ENCODE data around the gene DDTL. TPM values are rescaled to one million over a fixed set of nuclear protein-coding genes. Genes with fewer than 3 reads are reported as not detected.
"Not testable (repeated sequence)": the region's sequence is repeated elsewhere in the genome, so short reads cannot be mapped to it uniquely, and the experiment has no call there.

DDTL gene
- polyA plus RNA-seq, 1 donor from 2014 or later, result 1.7 TPM

DNA sequence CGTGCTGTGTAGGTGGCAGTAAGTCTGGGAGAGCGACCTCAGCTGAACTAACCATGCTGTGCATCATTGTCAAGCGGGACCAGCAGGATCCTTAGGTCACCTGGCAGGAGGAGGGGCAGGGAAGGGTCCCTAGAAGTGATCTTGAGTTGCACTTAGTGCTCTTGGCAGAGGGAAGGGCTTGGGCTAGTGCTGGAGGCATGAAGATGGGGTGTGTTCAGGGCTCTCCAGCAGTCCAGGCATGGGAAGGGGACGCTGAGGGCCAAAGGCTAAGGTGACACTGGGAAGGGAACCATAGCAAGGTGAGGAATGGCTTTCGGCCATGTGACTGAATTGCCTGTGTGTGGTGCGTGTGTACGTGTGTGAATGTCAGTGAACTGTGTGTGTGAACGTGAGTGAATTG lies 19.4 kb downstream of the DDTL start:
- H3K4me1 Mint-ChIP-seq, H3K27ac Mint-ChIP-seq, H3K27me3 Mint-ChIP-seq, H3K36me3 Mint-ChIP-seq, H3K9me3 Mint-ChIP-seq, H3K4me3 Mint-ChIP-seq: not testable (repeated sequence)

DNA sequence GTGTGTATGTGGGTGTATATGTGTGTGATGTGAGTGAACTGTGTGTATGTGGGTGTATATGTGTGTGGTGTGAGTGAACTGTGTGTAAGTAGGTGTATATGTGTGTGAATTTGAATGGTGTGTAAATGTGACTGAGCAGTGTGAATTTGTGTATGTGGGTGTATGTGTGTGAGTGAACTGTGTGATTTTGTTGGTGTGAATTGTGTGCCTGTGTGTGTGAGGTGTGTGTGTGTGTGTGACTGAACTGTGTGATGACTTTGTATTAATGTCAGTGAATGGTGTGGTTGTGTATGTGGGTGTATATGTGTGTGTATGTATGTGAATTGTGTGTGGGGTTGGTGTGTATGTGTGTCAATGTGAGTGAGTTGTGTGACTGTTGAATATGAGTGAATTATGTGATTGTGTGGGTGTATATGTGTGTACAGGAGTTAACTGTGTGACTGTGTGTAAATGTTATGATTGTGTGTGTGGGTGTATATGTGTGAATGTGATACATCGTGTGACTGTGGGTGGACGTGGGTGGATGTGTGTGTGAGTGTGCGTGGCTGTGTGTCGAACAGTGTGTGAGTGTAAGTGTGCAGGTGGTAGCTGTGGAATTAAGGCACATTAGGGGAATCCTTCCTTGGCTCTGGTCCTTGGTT lies 20.0 kb downstream of the DDTL start:
- not testable (repeated sequence) for H3K4me3 Mint-ChIP-seq, H3K27me3 Mint-ChIP-seq, H3K9me3 Mint-ChIP-seq, H3K4me1 Mint-ChIP-seq, H3K27ac Mint-ChIP-seq, H3K36me3 Mint-ChIP-seq

DNA sequence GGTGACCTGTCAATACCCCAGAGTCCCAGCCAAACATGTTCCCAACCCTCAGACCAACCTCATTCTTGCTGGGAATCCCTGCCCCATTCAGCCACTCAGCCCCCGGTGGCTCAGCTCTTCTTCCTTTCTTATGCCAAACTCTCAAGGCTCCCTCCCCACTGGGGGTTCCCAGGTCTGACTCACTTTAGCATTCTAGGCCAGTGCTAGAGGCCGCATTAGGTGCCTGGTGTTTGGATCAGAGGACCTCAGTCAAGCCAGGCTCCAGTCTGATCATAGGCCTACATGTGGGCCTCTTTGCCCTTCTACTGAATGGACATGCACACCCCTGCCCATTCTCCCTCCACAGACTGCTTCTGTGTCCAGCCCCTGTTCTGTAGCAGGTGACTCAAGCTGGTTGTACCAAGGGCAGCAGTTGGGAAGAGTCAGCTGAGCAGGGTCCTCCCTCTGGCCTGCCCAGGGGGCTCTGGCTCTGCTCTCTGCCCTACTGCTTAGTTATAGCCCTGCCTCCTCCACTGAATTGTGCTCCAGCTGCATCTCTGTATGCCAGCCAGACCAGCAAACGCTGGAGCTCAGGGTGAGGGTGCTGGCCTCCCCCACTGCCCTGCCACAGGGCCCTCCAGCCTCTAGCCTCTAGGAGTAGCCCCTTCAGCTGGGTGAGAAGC lies 23.0 kb downstream of the DDTL start:
- not testable (repeated sequence) for H3K36me3 Mint-ChIP-seq, H3K27ac Mint-ChIP-seq, H3K9me3 Mint-ChIP-seq, H3K27me3 Mint-ChIP-seq, H3K4me3 Mint-ChIP-seq, H3K4me1 Mint-ChIP-seq

DNA sequence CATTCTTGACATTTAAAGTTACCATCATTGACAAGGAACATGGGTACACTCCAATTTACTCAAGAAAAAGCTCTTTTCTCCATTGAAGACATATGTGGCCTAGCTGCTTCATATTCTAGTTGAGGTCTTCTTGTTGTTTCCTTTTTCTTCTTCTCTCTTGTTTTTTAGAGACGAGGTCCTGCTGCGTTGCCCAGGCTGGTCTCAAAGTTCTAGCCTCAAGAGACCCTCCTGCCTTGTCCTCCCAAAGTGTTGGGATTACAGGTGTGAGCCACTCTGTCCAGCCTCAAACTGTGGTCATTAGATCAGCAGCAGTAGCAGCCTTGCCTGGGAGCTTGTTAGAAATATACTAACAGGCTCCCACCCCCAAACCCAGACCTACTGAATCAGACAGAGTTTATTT lies 26.4 kb downstream of the DDTL start:
- not testable (repeated sequence) for H3K9me3 Mint-ChIP-seq, H3K27me3 Mint-ChIP-seq, H3K4me3 Mint-ChIP-seq, H3K4me1 Mint-ChIP-seq, H3K27ac Mint-ChIP-seq, H3K36me3 Mint-ChIP-seq

DNA sequence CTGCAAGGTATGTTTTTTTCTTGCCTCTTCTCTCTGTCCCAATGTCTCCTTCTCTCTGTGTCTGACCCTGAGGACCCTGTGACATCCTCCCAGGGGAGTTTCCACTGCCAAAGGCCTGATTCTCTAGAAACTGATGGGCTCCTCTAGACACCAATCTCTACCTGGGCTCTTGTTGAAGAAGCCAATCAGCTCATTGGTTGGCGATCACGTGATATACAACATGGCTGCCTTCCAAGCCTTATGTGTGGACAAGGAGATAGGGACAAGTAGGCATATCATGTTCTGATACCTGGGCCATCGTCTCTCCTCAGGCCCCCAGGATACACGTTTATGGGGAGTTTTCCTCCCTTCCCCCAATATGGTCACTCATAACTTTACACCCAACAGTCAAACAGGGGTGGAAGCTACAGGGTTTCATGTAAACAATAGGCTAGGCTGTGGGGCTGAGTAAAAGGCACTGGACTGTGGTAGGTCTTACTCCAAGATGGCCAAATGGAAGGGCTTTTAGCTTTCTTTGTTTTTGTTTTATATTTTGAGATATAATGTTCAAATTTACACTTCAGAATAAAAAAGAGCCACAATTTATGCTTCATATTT lies 27.0 kb downstream of the DDTL start:
- H3K9me3 Mint-ChIP-seq, H3K27me3 Mint-ChIP-seq, H3K27ac Mint-ChIP-seq, H3K4me1 Mint-ChIP-seq, H3K36me3 Mint-ChIP-seq, H3K4me3 Mint-ChIP-seq: not testable (repeated sequence)

DNA sequence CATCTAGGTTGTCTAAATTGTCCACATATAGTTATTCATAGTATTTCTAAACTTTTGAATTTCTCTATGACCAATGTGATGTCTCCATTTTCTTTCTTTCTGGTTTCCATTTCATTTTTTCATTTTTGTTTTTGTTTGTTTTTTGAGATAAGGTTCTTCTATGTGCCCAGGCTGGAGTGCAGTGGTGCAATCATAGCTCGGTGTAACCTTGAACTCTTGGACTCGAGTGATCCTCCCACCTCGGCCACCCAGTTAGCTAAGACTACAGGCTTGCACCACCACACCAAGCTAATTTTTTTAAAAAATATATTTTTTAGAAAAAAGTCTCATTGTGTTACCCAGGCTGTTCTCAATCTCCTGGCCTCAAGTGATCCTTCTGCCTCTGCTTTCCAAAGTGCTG lies 30.4 kb downstream of the DDTL start:
- H3K27ac Mint-ChIP-seq, result no peak overlapping the region
- H3K27me3 Mint-ChIP-seq, result no peaks in the 10 kb centered on the region
- peaks cover 3% of the 10 kb centered on the region for H3K36me3 Mint-ChIP-seq
- H3K4me1 Mint-ChIP-seq, result no peaks in the 10 kb centered on the region
- H3K9me3 Mint-ChIP-seq, result no peaks in the 10 kb centered on the region
- no peak overlapping the region for H3K4me3 Mint-ChIP-seq

DNA sequence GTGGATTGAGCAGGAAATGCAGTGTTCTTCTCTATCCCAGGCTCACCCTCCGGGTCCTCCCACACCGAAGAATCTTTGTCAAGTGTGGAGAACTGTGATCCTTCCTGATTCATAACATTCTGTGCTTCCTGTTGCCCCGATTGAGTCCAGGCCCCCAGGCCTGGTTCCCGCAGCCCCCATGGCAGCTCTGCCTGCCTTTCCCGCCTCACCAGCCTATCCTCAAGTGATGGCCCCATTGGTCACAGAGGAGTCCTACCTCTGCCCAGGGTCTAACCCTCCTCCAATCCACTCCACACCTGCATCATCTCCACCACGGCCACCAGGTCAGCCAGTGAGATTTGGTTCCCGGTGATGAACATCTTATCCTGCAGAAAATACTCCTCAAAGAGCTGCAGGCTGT lies 33.1 kb downstream of the DDTL start:
- H3K4me1 Mint-ChIP-seq, H3K4me3 Mint-ChIP-seq, H3K9me3 Mint-ChIP-seq, H3K36me3 Mint-ChIP-seq, H3K27me3 Mint-ChIP-seq, H3K27ac Mint-ChIP-seq: not testable (repeated sequence)

DNA sequence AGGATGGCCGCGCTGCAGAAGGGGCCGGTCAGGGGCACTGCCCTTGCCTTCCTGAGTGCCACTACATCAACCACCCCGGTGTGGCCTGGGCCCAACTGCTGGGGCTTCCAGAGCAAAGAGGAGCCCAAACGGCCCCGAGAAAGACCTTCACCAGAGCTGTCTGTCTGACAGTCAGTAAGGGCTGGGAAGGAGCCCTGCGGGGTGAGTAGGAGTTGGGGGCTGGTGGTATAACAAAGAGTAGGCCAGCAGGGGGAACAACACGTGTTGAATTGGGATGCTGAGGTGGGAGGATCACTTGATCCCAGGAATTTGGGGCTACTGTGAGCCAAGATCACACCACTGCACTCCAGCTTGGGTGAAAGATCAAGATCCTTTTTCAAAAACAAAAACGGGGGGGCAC lies 34.6 kb downstream of the DDTL start:
- Mint-ChIP-seq H3K4me1 (no peaks in the 10 kb centered on the region), H3K36me3 (peaks cover 3% of the 10 kb centered on the region), H3K9me3 (no peaks in the 10 kb centered on the region), H3K27me3 (no peaks in the 10 kb centered on the region), H3K27ac (no peak overlapping the region), H3K4me3 (no peak overlapping the region)

DNA sequence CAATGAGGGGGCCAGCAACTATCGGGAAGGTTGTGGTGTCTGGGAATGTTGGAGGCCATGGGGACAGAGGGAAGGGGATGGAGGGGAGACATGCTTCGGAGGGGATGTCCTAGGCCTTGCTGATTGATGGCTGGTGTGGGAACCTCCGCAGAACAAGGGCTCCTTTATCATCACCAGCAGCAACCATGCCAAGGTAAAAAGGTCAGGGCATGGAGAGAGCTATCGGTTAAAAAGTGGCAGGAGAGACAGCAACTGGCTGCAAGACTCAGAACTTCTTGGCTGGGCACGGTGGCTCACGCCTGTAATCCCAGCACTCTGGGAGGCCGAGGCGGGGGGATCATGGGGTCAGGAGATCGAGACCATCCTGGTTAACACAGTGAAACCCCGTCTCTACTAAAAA lies 35.6 kb downstream of the DDTL start:
- H3K36me3 Mint-ChIP-seq, result peaks cover 3% of the 10 kb centered on the region
- H3K9me3 Mint-ChIP-seq, result no peaks in the 10 kb centered on the region
- no peak overlapping the region for H3K27ac Mint-ChIP-seq
- no peaks in the 10 kb centered on the region for H3K27me3 Mint-ChIP-seq
- H3K4me1 Mint-ChIP-seq, result no peaks in the 10 kb centered on the region
- no peak overlapping the region for H3K4me3 Mint-ChIP-seq

DNA sequence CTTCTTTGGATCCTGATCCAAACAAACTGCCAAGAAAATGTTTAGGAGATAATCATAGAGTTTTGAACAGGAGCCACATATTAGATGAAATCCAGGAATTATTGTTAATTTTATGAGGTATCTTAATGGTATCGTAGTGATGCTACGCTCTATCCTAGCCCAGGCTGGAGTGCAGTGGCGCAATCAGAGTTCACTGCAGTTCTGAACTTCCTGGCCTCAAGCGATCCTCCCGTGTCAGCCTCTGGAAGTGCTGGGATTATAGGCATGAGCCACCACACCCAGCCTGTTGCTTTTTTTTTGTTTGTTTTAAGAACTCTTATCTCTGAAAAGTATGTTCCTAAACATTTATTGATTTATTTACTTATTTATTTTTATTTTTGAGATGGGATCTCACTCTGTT lies 36.2 kb downstream of the DDTL start:
- H3K4me1 Mint-ChIP-seq, result no peaks in the 10 kb centered on the region
- H3K36me3 Mint-ChIP-seq, result peaks cover 3% of the 10 kb centered on the region
- H3K9me3 Mint-ChIP-seq, result no peaks in the 10 kb centered on the region
- H3K27me3 Mint-ChIP-seq, result no peaks in the 10 kb centered on the region
- no peak overlapping the region for H3K4me3 Mint-ChIP-seq
- no peak overlapping the region for H3K27ac Mint-ChIP-seq

DNA sequence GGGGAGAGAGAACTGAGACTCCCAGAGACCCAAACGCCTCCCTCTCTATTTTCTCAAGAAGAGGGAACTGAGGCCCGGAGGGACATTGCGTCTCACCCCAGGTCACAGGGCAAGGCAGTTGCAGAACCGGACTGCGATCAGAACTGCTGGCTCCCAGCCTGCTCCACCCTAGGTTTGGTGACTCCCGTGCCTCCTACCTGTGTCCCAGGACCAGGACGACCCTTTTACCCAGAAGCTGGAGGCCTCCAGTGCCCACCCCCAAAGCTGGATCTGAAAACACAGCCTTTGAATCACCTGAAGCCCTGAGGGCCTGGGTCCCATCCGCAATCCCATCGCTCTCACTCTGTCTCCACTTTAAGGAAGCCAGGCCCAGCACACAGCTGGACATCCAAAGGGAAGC lies 37.2 kb downstream of the DDTL start:
- H3K36me3 Mint-ChIP-seq, result peaks cover 3% of the 10 kb centered on the region
- no peaks in the 10 kb centered on the region for H3K27me3 Mint-ChIP-seq
- no peak overlapping the region for H3K27ac Mint-ChIP-seq
- no peaks in the 10 kb centered on the region for H3K9me3 Mint-ChIP-seq
- H3K4me1 Mint-ChIP-seq, result no peaks in the 10 kb centered on the region
- H3K4me3 Mint-ChIP-seq, result no peak overlapping the region

DNA sequence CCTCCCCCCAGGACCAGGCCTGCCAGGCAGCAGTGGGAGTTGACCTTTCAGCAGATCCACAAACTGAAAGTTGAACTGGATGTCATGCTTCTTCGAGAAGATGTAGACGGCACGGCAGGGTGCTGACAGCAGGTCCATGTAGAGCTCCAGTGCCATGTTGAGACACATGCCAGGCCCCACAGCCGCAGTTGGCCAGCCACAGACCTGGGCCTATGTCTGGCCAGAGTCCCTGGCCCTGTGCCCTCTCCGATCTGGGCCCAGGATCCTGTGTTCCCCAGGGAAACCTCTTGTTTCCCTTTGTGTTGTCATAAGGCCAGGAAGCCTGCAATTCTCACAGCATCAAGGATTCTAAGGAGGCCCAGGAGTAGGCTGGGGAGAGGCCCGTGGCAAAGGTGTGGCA lies 38.5 kb downstream of the DDTL start, which contains the start of gene GSTT4:
Gene GSTT4 (minus strand): TSS at position 253 of the 400 bp plus-strand sequence. CDS start 97 bp downstream, at position 156.
- H3K27me3 Mint-ChIP-seq, result no peaks in the 10 kb centered on the region
- no peaks in the 10 kb centered on the region for H3K9me3 Mint-ChIP-seq
- H3K4me3 Mint-ChIP-seq, result no peak within 1 kb of the TSS
- peaks cover 0 to 2% (median under 1%) of the 10 kb centered on the region in 3 donors for H3K4me1 Mint-ChIP-seq
- peak within 1 kb of the TSS in 1 of 3 donors; percentile 11 for H3K27ac Mint-ChIP-seq
- peaks cover 3% of the 10 kb centered on the region for H3K36me3 Mint-ChIP-seq

DNA sequence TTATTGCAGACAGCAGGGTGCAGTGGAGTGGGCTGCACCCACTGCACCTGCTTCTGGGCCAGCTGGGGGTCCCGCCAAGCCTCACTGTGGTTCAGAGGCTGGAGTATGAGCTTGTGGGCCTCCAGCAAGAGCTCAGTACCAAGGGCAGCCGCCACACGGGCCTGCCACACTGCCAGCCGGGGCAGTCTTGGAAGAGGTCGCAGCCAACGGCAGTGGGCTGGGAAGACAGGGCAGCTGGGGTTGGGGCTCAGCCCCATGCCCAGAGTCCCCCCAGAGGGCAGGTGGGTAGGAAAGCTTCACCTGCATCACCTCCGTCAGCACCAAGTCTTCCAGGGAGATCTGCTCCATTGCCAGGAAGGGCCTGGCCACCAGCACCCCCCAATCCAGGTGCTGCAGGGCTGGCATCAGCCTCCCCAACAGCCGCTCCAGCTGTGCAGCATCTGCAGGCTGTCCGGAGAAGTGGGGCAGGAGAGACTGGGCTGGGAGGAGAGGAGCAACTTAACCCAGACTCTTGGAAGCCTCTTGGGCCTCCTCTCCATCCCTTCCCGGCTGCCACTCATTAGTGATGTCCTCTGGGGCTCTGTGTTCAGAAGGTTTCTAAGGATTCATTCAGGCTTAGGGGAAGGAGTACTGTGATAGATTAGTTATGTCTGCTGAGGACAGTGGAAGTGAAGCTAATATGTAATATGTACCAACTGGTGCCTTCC lies 39.7 kb downstream of the DDTL start:
- H3K27ac Mint-ChIP-seq, result peak overlapping the region in 1 of 3 donors; percentile 11
- no peaks in the 10 kb centered on the region for H3K9me3 Mint-ChIP-seq
- H3K4me1 Mint-ChIP-seq, result peaks cover 0 to 9% (median 6%) of the 10 kb centered on the region in 3 donors
- H3K4me3 Mint-ChIP-seq, result no peak overlapping the region
- no peaks in the 10 kb centered on the region for H3K27me3 Mint-ChIP-seq
- H3K36me3 Mint-ChIP-seq, result peaks cover 3% of the 10 kb centered on the region

DNA sequence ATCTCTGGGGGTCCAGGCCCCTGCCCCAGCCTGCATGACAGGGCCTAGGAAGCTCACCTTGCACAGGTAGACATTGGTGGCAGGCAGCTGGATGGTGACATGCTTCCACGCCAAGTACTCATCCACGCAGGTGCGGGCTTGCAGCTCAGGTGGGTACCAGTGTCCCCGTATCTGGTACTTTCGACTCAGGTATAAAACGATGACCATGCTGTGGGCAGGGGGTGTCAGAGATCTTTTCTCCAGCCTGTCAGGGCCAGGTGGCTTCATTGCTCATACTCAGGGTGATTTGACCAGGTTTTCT lies 40.2 kb downstream of the DDTL start:
- H3K36me3 Mint-ChIP-seq, result peaks cover under 1% of the 10 kb centered on the region
- no peaks in the 10 kb centered on the region for H3K9me3 Mint-ChIP-seq
- no peak overlapping the region for H3K4me3 Mint-ChIP-seq
- H3K27me3 Mint-ChIP-seq, result no peaks in the 10 kb centered on the region
- H3K4me1 Mint-ChIP-seq, result peaks cover 0 to 9% (median 8%) of the 10 kb centered on the region in 3 donors
- peak overlapping the region in 1 of 3 donors; percentile 3 for H3K27ac Mint-ChIP-seq

DNA sequence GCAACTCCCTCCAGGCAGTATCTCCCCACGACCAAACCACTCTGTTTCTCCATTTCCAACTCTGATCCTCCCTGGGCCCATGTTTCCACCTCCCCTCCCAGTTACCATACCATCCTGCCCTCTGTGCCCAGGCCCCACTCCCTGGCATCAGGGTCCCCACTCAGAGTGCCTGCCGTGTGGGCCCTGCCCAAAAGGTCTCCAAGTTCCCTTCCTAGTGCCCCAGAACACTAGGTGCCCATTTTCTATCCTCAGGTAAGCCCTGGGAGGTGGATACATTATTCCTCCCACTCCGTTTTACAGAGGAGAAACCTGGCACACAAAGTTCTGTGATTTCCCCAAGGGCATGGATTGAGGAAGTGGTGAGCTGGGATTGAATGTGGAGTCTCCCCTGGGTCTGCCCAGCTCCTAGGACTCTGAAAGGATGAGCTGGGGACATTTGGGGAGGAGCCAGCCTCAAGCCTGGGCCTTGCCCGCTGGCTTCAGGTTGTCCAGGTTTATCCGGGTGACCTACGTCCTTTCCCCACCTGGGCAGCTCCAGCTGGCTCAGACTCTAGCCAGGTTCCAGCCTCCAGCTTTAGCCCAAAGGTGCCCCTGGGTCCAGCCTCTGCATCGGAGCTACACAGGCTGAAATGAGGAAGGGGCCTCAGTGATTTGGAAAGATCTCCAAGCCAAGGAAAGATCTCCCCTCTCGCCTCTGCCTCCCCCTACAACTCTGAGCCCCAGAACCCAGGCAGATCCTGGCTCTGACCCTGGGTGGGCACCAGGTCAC lies 40.7 kb downstream of the DDTL start:
- Mint-ChIP-seq H3K4me1 (peaks cover 3 to 11% (median 9%) of the 10 kb centered on the region in 3 donors), H3K4me3 (no peak overlapping the region), H3K9me3 (no peaks in the 10 kb centered on the region), H3K36me3 (no peaks in the 10 kb centered on the region), H3K27ac (peak overlapping the region in 1 of 3 donors; percentile 12), H3K27me3 (no peaks in the 10 kb centered on the region)

All from IgD-negative memory B cell (primary cell).